ENCODE data around the gene MYBPHL.

GRCh38 chr1:109252893-109253802 is 53.7 kb downstream of the MYBPHL start:
- TF ChIP-seq CTCF (IDR thresholded peaks at IDR 0.05) (peak in 2 of 6 experiments; percentile 15 to 22), POLR2A (IDR thresholded peaks at IDR 0.05) (peak in 1 of 2 donors; percentile 70)

All from thyroid gland (tissue), 4 donors.